IgD-negative memory B cell (primary cell): ENCODE data around the gene NBPF3. TPM values are rescaled to one million over a fixed set of nuclear protein-coding genes. Genes with fewer than 3 reads are reported as not detected.
A peak's percentile ranks its signal among the peaks of the same experiment; 100 is the strongest.
"Not testable (repeated sequence)": the region's sequence is repeated elsewhere in the genome, so short reads cannot be mapped to it uniquely, and the experiment has no call there.

ENCODE experiments used
- H3K27ac Mint-ChIP-seq, 3 donors: one replicate each; pipeline ENCODE4 v1.8.0; 2020 to 2022; ENCODE audit warnings: mild to moderate bottlenecking in 3 of 3, mixed read lengths in 3 of 3, moderate library complexity in 1 of 3
- H3K27me3 Mint-ChIP-seq: one replicate; pipeline ENCODE4 v1.8.0; 2021; ENCODE audit warnings: mixed read lengths
- H3K36me3 Mint-ChIP-seq: one replicate; pipeline ENCODE4 v1.8.0; 2020; ENCODE audit warnings: mild to moderate bottlenecking, mixed read lengths
- H3K4me1 Mint-ChIP-seq, 3 donors: one replicate each; pipeline ENCODE4 v1.8.0; 2020 to 2022; ENCODE audit warnings: mixed read lengths in 3 of 3, mild to moderate bottlenecking in 1 of 3
- H3K4me3 Mint-ChIP-seq, 4 donors: one replicate each; pipeline ENCODE4 v1.8.0; 2020 to 2022; ENCODE audit warnings: mild to moderate bottlenecking in 4 of 4, mixed read lengths in 4 of 4, moderate library complexity in 3 of 4
- H3K9me3 Mint-ChIP-seq, 3 donors: one replicate each; pipeline ENCODE4 v1.8.0; 2020 to 2021; ENCODE audit warnings: mixed read lengths in 3 of 3, mild to moderate bottlenecking in 1 of 3
- polyA plus RNA-seq: library from polyadenylated mRNA; unstranded; fragments of 300-500 nt; fragmentation: Illumina TruSeq; gene quantifications from one replicate; pipeline ENCODE4 v1.2.3, GENCODE V29; 2021

NBPF3 gene
- polyA plus RNA-seq, 1 donor from 2014 or later = 2.3 TPM

DNA sequence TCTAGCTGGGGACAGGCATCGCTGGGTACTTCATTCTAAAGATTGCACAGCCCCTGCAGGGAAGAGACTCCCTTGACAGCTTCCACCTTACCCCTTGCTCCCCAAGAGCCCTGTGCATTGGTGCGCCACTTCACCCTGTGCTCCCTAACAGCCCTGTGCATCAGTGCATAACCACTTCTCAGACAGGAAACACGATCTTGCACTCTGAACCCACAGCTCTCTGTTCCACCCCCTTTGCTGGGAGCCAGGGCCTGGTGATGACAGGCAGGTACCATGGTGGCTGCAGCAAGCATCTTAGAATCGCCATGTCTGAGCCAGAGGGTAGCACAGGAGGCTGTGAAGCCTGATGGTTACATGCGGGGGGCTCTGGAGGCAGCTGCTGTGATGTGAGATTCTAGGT is 74.3 kb downstream of the NBPF3 start:
- Mint-ChIP-seq H3K36me3 (peaks cover 3% of the 10 kb centered on the region), H3K9me3 (no peaks in the 10 kb centered on the region), H3K4me3 (peak overlapping the region in 3 of 4 donors; percentile 27 to 67 (median 61)), H3K27me3 (peaks cover 7% of the 10 kb centered on the region), H3K27ac (peak overlapping the region; percentile 9 to 92 (median 64)), H3K4me1 (peaks cover 51 to 62% (median 52%) of the 10 kb centered on the region in 3 donors)

DNA sequence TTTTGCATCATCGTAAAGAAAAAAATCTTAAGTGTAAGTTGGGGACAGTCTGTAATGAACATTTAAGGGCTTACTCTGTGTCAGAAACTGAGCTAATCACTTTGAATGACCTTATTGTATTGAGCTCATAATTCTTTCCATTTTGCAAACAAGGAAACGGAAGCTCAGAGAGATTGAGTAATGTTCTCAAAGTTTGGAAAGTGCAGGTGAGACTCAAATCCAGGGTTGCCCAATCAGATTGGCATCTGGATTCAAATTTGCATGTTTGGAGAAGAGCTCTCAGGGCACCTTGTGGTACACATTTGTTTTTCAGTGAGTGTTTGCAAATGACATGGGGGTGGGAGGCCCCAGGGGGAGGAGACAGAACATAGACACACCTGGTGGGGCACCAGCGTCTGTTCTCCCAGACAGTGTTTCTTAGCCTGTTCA is 77.2 kb downstream of the NBPF3 start:
- H3K9me3 Mint-ChIP-seq = no peaks in the 10 kb centered on the region
- H3K27me3 Mint-ChIP-seq = peaks cover 4% of the 10 kb centered on the region
- H3K36me3 Mint-ChIP-seq = no peaks in the 10 kb centered on the region
- peaks cover 45 to 65% (median 57%) of the 10 kb centered on the region in 3 donors for H3K4me1 Mint-ChIP-seq
- peak overlapping the region; percentile 4 to 92 (median 85) for H3K4me3 Mint-ChIP-seq
- H3K27ac Mint-ChIP-seq = peak overlapping the region; percentile 89 to 100 (median 99)

DNA sequence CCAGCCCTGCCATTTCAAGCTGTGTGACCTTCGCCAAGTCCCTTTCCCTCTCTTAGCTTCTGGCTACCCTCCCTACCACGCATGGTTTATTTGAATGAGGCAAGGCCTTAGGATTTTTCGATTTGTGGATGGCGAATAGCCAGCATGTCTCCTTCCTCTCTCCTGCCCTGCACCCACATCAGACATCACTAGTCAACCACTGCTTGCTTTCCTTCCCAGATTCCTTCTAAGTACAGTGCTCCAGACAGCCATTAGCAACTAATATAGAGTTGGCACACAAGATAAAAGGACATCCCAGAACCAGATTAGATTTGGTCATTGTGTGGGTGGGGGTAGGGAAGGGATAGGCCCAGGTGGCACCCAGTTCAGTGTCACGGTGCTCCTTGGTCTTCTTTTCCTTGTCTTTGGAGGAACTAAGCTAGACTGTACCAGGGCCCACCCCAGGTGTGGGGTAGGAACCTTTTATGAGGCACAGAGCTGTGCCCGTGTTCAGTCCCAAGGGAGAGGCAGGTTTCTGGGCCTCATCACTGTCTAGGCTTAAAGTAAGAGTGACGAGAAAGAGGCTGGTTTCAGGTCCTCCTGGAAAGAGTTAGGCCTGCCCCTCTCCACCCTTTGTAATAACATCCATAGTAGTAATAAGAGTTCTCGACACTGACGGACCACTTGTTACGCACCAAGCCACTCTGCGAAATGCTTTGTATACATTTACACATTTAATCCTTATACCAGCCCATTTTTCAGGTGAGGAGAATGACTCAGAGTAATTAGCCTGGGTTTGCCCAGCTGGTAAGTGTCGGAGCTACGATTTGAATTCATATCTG is 77.9 kb downstream of the NBPF3 start:
- Mint-ChIP-seq H3K27me3 (peaks cover 4% of the 10 kb centered on the region), H3K27ac (peak overlapping the region; percentile 89 to 100 (median 99)), H3K4me3 (peak overlapping the region; percentile 3 to 92 (median 85)), H3K36me3 (no peaks in the 10 kb centered on the region), H3K9me3 (peaks cover 0 to 3% (median 0%) of the 10 kb centered on the region in 3 donors), H3K4me1 (peaks cover 45 to 69% (median 60%) of the 10 kb centered on the region in 3 donors)

DNA sequence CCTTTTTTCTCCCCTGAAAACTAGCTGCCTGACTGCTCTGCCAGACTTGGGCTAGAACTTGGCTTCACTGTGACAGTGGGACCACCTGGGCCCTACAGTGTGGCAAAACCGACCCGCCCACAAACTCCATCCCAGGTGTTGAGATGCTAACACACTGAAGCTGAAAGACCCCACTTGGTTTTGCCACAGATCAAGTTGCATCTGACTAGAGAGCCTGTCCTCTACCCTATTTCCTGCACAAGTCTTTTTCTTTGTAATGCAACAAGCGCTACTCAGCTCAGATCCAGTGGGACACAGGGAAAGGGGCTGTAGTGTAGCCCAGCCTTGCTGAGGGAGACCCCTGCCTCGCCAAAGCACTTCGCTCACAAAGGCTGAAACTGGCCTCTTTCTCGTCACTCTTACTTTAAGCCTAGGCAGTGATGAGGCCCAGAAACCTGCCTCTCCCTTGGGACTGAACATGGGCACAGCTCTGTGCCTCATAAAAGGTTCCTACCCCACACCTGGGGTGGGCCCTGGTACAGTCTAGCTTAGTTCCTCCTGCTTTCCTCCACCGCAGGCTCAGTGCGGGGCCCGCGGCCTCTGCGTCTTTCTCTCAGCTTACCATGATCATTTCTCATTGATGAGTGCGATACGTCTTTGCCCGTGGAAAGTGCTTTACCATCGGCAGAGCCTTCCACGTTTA is 79.0 kb downstream of the NBPF3 start:
- H3K36me3 Mint-ChIP-seq = no peaks in the 10 kb centered on the region

DNA sequence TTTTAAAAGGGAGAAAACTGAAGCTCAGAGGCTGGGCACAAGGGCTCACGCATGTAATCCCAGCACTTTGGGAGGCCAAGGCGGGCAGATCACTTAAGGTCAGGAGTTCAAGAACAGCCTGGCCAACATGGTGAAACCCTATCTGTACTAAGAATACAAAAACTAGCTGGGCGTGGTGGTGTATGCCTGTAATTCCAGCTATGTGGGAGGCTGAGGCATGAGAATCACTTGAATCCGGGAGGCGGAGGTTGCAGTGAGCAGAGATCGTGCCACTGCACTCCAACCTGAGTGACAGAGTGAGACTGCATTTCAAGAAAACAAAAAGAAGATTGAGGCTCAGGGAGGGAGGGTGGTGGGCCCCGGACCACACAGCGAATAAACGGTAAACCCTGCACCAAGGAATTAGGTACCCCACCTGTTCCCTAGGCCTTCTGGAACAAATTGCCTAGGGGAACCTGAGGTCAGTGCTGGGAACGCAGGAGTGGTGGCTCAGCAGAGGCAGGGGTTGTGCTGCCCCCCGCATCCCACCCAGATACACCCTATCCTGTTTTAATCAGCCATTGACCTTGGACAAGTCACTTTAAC is 79.6 kb downstream of the NBPF3 start:
- H3K9me3 Mint-ChIP-seq, H3K27me3 Mint-ChIP-seq, H3K36me3 Mint-ChIP-seq: not testable (repeated sequence)
- peak overlapping the region; percentile 95 to 100 (median 99) for H3K27ac Mint-ChIP-seq
- H3K4me1 Mint-ChIP-seq = peaks cover 46 to 66% (median 53%) of the 10 kb centered on the region in 3 donors
- H3K4me3 Mint-ChIP-seq = peak overlapping the region; percentile 27 to 92 (median 84)

More for the DNA sequence above, 79.0 kb downstream of the NBPF3 start:
- Mint-ChIP-seq H3K9me3 (peaks cover 0 to 3% (median 0%) of the 10 kb centered on the region in 3 donors), H3K4me3 (peak overlapping the region; percentile 27 to 92 (median 84)), H3K27ac (peak overlapping the region; percentile 95 to 100 (median 99)), H3K27me3 (peaks cover 4% of the 10 kb centered on the region), H3K4me1 (peaks cover 49 to 70% (median 58%) of the 10 kb centered on the region in 3 donors)

DNA sequence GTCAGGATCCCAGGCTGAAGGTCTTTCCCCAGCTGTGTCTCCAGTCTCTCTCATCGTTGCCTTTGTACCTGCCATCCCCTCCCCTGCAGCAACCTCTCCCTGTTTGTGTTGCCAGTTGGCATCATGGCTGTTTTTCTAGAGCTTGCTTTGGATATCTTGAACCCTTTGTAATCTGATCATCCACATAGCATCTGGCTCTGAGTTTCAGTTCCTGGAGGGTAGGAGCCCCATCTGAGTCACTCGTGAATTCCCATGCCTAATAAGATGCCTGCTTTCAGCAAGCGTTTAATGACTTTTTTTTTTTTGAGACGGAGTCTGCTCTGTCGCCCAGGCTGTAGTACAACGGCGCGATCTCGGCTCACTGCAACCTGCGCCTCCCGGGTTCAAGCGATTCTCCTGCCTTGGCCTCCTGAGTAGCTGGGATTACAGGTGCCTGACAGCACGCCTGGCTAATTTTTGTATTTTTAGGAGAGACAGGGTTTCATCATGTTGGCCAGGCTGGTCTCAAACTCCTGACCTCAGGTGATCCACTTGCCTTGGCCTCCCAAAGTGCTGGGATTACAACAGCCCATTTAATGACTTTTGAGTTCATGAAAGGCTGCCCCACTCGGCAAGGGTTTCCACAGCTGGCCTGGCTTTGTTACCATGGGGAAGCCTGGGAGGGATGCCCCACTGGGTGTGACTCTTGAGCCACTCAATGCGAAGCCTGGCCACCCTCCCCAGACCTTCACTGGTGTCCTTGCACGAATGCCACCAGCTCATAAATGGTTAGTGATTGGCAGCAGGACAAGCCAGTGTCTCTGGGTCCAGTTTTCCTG is 81.2 kb downstream of the NBPF3 start:
- Mint-ChIP-seq H3K4me1 (peaks cover 52 to 63% (median 55%) of the 10 kb centered on the region in 3 donors), H3K27ac (peak overlapping the region; percentile 11 to 82 (median 67)), H3K9me3 (peaks cover 0 to 3% (median 0%) of the 10 kb centered on the region in 3 donors), H3K36me3 (no peaks in the 10 kb centered on the region), H3K4me3 (peak overlapping the region in 2 of 4 donors; percentile 52 to 92), H3K27me3 (peaks cover 7% of the 10 kb centered on the region)

GRCh38 chr1:21521717-21522060 is 81.8 kb downstream of the NBPF3 start:
- H3K9me3 Mint-ChIP-seq = peaks cover 0 to 3% (median 0%) of the 10 kb centered on the region in 3 donors
- H3K4me1 Mint-ChIP-seq = peaks cover 51 to 61% (median 54%) of the 10 kb centered on the region in 3 donors
- H3K36me3 Mint-ChIP-seq = no peaks in the 10 kb centered on the region
- no peak overlapping the region for H3K27ac Mint-ChIP-seq
- peaks cover 7% of the 10 kb centered on the region for H3K27me3 Mint-ChIP-seq
- no peak overlapping the region for H3K4me3 Mint-ChIP-seq

DNA sequence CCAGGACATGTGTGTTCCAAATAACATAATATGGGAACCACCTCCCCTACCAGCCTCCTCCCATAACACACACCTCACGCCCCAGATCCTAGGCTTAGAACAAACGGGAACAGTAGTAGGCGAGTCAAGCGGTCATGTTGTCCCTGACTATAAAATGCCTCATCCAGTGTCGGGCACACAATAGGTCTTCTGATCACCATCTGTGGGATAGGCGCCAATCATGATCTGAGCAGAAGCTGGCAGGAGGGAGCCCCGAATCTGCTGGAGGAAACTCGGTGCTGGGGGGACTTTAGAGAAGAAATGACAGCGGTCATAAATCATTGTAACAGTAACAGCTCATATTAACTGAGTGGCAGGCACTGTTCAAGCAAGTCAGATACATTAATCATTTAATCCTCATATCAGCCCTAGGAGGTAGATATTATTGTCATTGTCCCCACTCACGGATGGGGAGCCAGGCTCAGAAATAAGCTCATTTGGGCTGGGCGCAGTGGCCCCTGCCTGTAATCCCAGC is 82.6 kb downstream of the NBPF3 start:
- H3K27me3 Mint-ChIP-seq = peaks cover 7% of the 10 kb centered on the region
- peaks cover 45 to 55% (median 47%) of the 10 kb centered on the region in 3 donors for H3K4me1 Mint-ChIP-seq
- H3K36me3 Mint-ChIP-seq = no peaks in the 10 kb centered on the region
- H3K4me3 Mint-ChIP-seq = peak overlapping the region in 2 of 4 donors; percentile 4 to 60
- H3K9me3 Mint-ChIP-seq = peaks cover 0 to 3% (median 0%) of the 10 kb centered on the region in 3 donors
- peak overlapping the region in 2 of 3 donors; percentile 15 to 66 for H3K27ac Mint-ChIP-seq

DNA sequence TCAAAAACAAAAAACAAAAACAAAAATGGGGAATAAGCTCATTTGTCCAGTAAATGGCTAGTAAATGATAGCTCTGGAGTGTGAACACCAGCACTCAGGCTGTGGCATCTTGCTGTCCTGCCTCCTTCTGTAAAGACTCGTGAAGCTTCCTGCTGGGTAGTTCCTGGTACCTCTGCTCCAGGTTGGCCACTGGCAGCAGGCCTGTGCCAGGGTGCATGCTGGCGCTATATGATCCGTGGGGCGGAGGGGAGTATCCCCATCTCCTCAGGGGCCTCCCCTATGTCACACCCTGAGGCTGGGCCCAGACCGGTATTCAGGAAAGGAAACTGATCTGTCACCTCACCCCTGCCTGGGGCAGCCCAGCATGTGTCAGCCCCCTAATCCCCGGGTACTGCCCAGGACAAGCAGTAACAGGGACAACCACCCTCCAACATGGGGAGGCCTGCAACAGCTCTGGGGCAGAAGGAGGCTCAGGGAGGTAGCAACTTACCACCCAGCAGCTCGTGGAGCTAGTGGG is 83.4 kb downstream of the NBPF3 start:
- Mint-ChIP-seq H3K27ac (peak overlapping the region in 2 of 3 donors; percentile 57 to 59), H3K27me3 (peaks cover 2% of the 10 kb centered on the region), H3K4me1 (peaks cover 37 to 48% (median 40%) of the 10 kb centered on the region in 3 donors), H3K4me3 (peak overlapping the region in 2 of 4 donors; percentile 69 to 92), H3K36me3 (no peaks in the 10 kb centered on the region), H3K9me3 (peaks cover 0 to 3% (median 0%) of the 10 kb centered on the region in 3 donors)

- peaks cover 2% of the 10 kb centered on the region for H3K27me3 Mint-ChIP-seq
- peak overlapping the region in 2 of 3 donors; percentile 57 to 59 for H3K27ac Mint-ChIP-seq
- H3K36me3 Mint-ChIP-seq = no peaks in the 10 kb centered on the region
- H3K9me3 Mint-ChIP-seq = peaks cover 0 to 3% (median 0%) of the 10 kb centered on the region in 3 donors
- peak overlapping the region in 1 of 4 donors; percentile 70 for H3K4me3 Mint-ChIP-seq
- peaks cover 29 to 40% (median 31%) of the 10 kb centered on the region in 3 donors for H3K4me1 Mint-ChIP-seq
These were observed 84.3 kb downstream of the NBPF3 start for GRCh38 chr1:21524220-21524619.

DNA sequence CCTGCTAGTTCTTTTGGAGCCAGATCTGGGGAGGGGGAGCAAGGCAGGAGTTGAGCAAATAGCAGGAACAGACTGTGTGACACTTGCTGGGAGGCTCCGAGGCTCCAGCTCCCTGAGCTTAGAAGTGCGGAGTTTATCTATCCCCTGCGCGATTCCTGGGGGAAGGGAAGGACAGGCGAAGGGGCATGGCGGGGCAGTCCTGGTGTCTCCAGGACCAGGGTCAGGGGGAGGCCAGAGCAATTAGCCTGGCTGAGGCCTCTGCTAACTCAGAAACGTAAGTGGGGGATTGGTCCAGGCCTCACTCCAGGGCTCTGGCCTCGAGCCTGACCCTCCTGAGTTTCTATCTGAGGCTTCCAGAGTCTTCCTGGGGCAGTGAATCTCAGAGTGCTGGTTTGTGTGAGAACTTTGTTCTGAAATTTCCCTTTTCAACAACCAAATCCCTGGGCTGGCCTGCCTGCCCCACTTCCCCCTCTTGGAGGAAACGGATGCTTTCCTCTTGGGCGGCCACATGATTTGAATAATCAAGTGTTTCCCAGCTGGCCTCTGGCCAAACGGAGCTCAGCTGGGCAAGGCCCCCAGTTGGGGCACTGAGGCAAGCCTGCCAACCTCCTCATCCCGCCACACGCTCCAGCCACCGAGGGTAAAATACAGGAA is 84.9 kb downstream of the NBPF3 start:
- Mint-ChIP-seq H3K36me3 (no peaks in the 10 kb centered on the region), H3K4me1 (peaks cover 26 to 36% (median 26%) of the 10 kb centered on the region in 3 donors), H3K27ac (peak overlapping the region in 2 of 3 donors; percentile 20 to 80), H3K27me3 (peaks cover 2% of the 10 kb centered on the region), H3K4me3 (peak overlapping the region in 2 of 4 donors; percentile 70 to 81), H3K9me3 (peaks cover 0 to 3% (median 0%) of the 10 kb centered on the region in 3 donors)

DNA sequence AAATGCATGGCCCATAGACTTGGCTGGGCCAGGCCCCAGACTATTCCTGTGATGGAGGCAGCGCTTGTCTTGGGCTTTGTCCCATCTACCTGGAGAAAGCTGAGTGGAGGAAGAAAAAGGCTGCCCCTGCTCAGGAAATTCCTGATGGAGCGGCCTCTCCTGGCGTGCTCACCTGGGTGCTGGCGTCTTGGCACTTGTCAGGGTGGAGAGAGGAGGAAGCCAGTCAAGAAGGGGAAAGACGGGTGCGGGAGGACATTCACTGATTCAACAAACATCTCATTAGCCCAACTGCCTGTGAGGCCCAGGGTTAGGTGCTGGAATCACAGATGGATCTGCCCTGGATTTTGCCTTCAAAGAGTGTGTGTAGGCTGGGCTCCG is 85.4 kb downstream of the NBPF3 start:
- H3K9me3 Mint-ChIP-seq = peaks cover 0 to 3% (median 0%) of the 10 kb centered on the region in 3 donors
- H3K4me1 Mint-ChIP-seq = peaks cover 25 to 36% (median 26%) of the 10 kb centered on the region in 3 donors
- peak overlapping the region in 2 of 3 donors; percentile 20 to 80 for H3K27ac Mint-ChIP-seq
- peak overlapping the region in 1 of 4 donors; percentile 70 for H3K4me3 Mint-ChIP-seq
- peaks cover 2% of the 10 kb centered on the region for H3K27me3 Mint-ChIP-seq
- H3K36me3 Mint-ChIP-seq = no peaks in the 10 kb centered on the region

DNA sequence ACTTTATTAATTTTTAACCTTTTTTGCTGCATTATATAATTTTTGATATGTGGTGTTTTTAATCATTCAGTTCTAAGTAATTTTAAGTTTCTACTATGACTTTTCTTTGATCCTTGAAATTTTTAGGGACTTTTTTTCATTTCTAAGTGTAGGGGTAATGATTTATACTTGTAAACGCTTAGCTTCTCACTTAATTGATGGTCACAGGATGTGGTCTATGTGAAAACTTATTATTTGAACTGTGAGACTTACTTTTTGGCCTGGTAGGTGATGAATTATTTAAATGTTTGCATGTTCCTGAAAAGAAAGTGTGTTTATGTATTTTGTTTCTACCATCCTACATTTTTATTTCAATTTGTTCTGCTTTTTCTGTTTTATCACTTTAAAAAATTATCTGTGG is 86.5 kb downstream of the NBPF3 start:
- peaks cover 25 to 31% (median 26%) of the 10 kb centered on the region in 3 donors for H3K4me1 Mint-ChIP-seq
- peaks cover 0 to 3% (median 0%) of the 10 kb centered on the region in 3 donors for H3K9me3 Mint-ChIP-seq
- peaks cover 2% of the 10 kb centered on the region for H3K27me3 Mint-ChIP-seq
- H3K27ac Mint-ChIP-seq = no peak overlapping the region
- H3K4me3 Mint-ChIP-seq = peak overlapping the region in 1 of 4 donors; percentile 12
- no peaks in the 10 kb centered on the region for H3K36me3 Mint-ChIP-seq
